K562 (cell line): Measurements from ENCODE around the gene UBE3D. TPM values are rescaled to one million over a fixed set of nuclear protein-coding genes. Genes with fewer than 3 reads are reported as not detected.

Experiments used
- ATAC-seq: fragments of 200-7000 bp; cut with Tn5 transposase; 3 replicates; pipeline ENCODE4 v1.9.1; 2020; ENCODE audit warnings: moderate library complexity
- BruUV-seq: library from RNA; stranded (reverse); fragments of 400-500 nt; replicated peaks from 2 replicates; lab custom pipeline; 2021; lab: Mats Ljungman, UMichigan
- CTCF ChIA-PET: fragments of 300-600 bp; formaldehyde crosslinking; extraction: SDS; loops from one replicate; lab custom pipeline; 2021; ENCODE audit warnings: low intra/inter-chr PET ratio; lab: Yijun Ruan, JAX
- POLR2A ChIA-PET: fragments of 300-600, 350-650 bp; sonication (Branson Sonifier 250); formaldehyde crosslinking; extraction: SDS; loops from one replicate; lab custom pipeline; 2021; ENCODE audit warnings: antibody characterized with exemption, inconsistent platforms; lab: Yijun Ruan, JAX
- DNase-seq, 4 experiments: peaks; one replicate each; pipeline versions ENCODE4 v3.0.0 to v3.0.0-alpha.2; 2011 to 2018; ENCODE audit warnings: low spot score in 3 of 4, mixed read lengths in 3 of 4; ENCODE audit errors: extremely low read depth in 1 of 4
- FAIRE-seq: peaks from 2 replicates; lab custom pipeline; 2011; peaks lifted over from hg19 to GRCh38; lab: Jason Lieb, UNC
- H2AFZ ChIP-seq: 2 replicates; pipeline ENCODE4 v1.6.0; 2011; ENCODE audit warnings: low read depth, low read length, control low read depth, inconsistent platforms
- H3K27ac ChIP-seq: fragments of 200-600 bp; 3 replicates; pipeline ENCODE4 v1.8.0; 2011; ENCODE audit warnings: low read depth, mild to moderate bottlenecking, control low read depth, inconsistent platforms, low read length, moderate library complexity, mixed read lengths; ENCODE audit errors: extremely low read depth
- H3K27me3 ChIP-seq, 2 experiments: fragments of 300-600 bp in 1 of 2; 2 replicates in 1 of 2; 3 replicates in 1 of 2; pipeline versions ENCODE4 v1.6.0 to v1.8.0; 2011; ENCODE audit warnings: inconsistent platforms in 2 of 2, low read length in 2 of 2, mild to moderate bottlenecking in 1 of 2, mixed read lengths in 1 of 2, moderate library complexity in 1 of 2; ENCODE audit not compliant: control insufficient read depth in 2 of 2, insufficient read depth in 2 of 2
- H3K36me3 ChIP-seq: fragments of 300-600 bp; 3 replicates; pipeline ENCODE4 v1.8.0; 2011; ENCODE audit warnings: mild to moderate bottlenecking, low read length, inconsistent platforms; ENCODE audit not compliant: control insufficient read depth, insufficient read depth
- H3K4me1 ChIP-seq, 2 experiments: fragments of 200-600 bp in 1 of 2; replicated peaks in 1 of 2; 2 replicates in 1 of 2; 3 replicates in 1 of 2; pipeline versions ENCODE4 v1.5.1 to v1.8.0; 2011; ENCODE audit warnings: inconsistent platforms in 2 of 2, low read length in 2 of 2, mild to moderate bottlenecking in 1 of 2, mixed read lengths in 1 of 2, moderate library complexity in 1 of 2; ENCODE audit not compliant: control insufficient read depth in 2 of 2, insufficient read depth in 2 of 2
- H3K4me2 ChIP-seq: 2 replicates; pipeline ENCODE4 v1.6.1; 2011; ENCODE audit warnings: low read length, control low read depth, inconsistent platforms, mixed read lengths; ENCODE audit not compliant: insufficient read depth
- H3K4me3 ChIP-seq: fragments of 200-600 bp; sonication (generic), shearing (Covaris generic); 2 replicates; pipeline ENCODE4 v1.5.1; 2016; ENCODE audit warnings: control low read depth, inconsistent platforms
- H3K79me2 ChIP-seq: fragments of 200-600 bp; 3 replicates; pipeline ENCODE4 v1.8.0; 2011; ENCODE audit warnings: low read length, inconsistent platforms; ENCODE audit not compliant: control insufficient read depth, insufficient read depth
- H3K9ac ChIP-seq, 2 experiments: 2 replicates each; pipeline versions ENCODE4 v1.6.0 to v1.6.1; 2011; ENCODE audit warnings: low read depth in 2 of 2, low read length in 2 of 2, control low read depth in 1 of 2, inconsistent platforms in 1 of 2, mild to moderate bottlenecking in 1 of 2, mixed read lengths in 1 of 2; ENCODE audit not compliant: insufficient read depth in 1 of 2
- H3K9me1 ChIP-seq: one replicate; pipeline ENCODE4 v1.6.0; 2011; ENCODE audit warnings: inconsistent platforms, mild to moderate bottlenecking, low read length, moderate library complexity; ENCODE audit not compliant: control insufficient read depth, insufficient read depth
- H3K9me3 ChIP-seq: replicated peaks from 2 replicates; pipeline ENCODE4 v1.5.1; 2011; ENCODE audit warnings: low read depth, low read length, inconsistent platforms; ENCODE audit not compliant: control insufficient read depth, insufficient read depth
- H4K20me1 ChIP-seq: replicated peaks from 2 replicates; pipeline ENCODE4 v1.6.1; 2011; ENCODE audit warnings: low read length, inconsistent platforms, mixed read lengths; ENCODE audit not compliant: control insufficient read depth, insufficient read depth
- AFF4 ChIP-seq: sonication (generic); formaldehyde crosslinking; IDR thresholded peaks from 2 replicates; pipeline ENCODE4 v1.8.0; 2023; ENCODE audit warnings: mild to moderate bottlenecking, missing genetic modification reagents
- ARID1B ChIP-seq: fragments of 450-650 bp; IDR thresholded peaks from 2 replicates; pipeline ENCODE4 v1.6.1; 2016; ENCODE audit warnings: antibody characterized with exemption, mild to moderate bottlenecking, inconsistent platforms
- BDP1 ChIP-seq: IDR thresholded peaks from 3 replicates; pipeline ENCODE4 v1.6.1; 2011; ENCODE audit not compliant: insufficient read length, insufficient read depth
- BRCA1 ChIP-seq, 2 experiments: fragments of 450-650 bp in 1 of 2; sonication (generic) in 1 of 2; formaldehyde crosslinking in 1 of 2; IDR thresholded peaks; 2 replicates each; pipeline versions ENCODE4 v1.5.0 to v1.6.1; 2017 to 2020; ENCODE audit warnings: mild to moderate bottlenecking in 1 of 2, missing genetic modification reagents in 1 of 2
- CBFA2T3 ChIP-seq: fragments of 450-650 bp; IDR thresholded peaks from 2 replicates; pipeline ENCODE4 v1.6.1; 2017
- FOS ChIP-seq: IDR thresholded peaks from 3 replicates; pipeline ENCODE4 v1.6.1; 2011; ENCODE audit not compliant: insufficient read length; ENCODE audit errors: extremely low read depth
- GATA2 ChIP-seq: sonication (generic); formaldehyde crosslinking; IDR thresholded peaks from 2 replicates; pipeline ENCODE4 v1.4.0; 2020; ENCODE audit warnings: mild to moderate bottlenecking, missing genetic modification reagents
- TCF3 ChIP-seq: sonication (generic); formaldehyde crosslinking; IDR thresholded peaks from 2 replicates; pipeline ENCODE4 v1.4.0; 2020; ENCODE audit warnings: mild to moderate bottlenecking, missing genetic modification reagents
- XRCC3 ChIP-seq: fragments of 450-650 bp; IDR thresholded peaks from 2 replicates; pipeline ENCODE4 v1.6.1; 2017; ENCODE audit warnings: mild to moderate bottlenecking, moderate library complexity
- WGBS: fragments of 100-300 bp; shearing (Covaris generic); methylation state at CpG from one replicate; pipeline ENCODE4 v1.1.6; 2016; ENCODE audit warnings: low coverage, mixed read lengths; ENCODE audit not compliant: insufficient coverage; ENCODE audit errors: missing lambda C conversion rate; 5-methylcytosine and 5-hydroxymethylcytosine counted together
- in situ Hi-C: fragments of 300-500 bp; cut with MboI; formaldehyde crosslinking; loops from 4 replicates; pipeline ENCODE4 v1.15.0; 2018; ENCODE audit warnings: inconsistent platforms, mixed read lengths
- intact Hi-C: fragments of 100-400 bp; cut with micrococcal nuclease; formaldehyde crosslinking; loops from 2 replicates; pipeline ENCODE4 v1.14.2; 2022
- polyA plus RNA-seq, 8 experiments: library from polyadenylated mRNA; depleted of rRNA in 4 of 8; stranded (reverse) in 5 of 8; unstranded in 3 of 8; fragments of >200 nt; fragmentation: Nextera tagmentation in 2 of 8; fragmentation: Illumina TruSeq in 1 of 8; extraction: Ambion mirVana in 2 of 8; extraction: Trizol in 1 of 8; gene quantifications; 2 replicates each; pipeline versions ENCODE4 v1.2.1 to v1.2.3, GENCODE V29; 2011 to 2014; ENCODE audit warnings: inconsistent platforms in 1 of 8, missing spikeins in 1 of 8
- total RNA-seq, 7 experiments: library from RNA; depleted of rRNA in 6 of 7; stranded (reverse); fragments of >200 nt in 6 of 7; fragmentation: Illumina TruSeq in 2 of 7; extraction: Trizol in 2 of 7; gene quantifications; 2 replicates each; pipeline versions ENCODE4 v1.2.1 to v1.2.3, GENCODE V29; 2011 to 2021; ENCODE audit warnings: low replicate concordance in 1 of 7

Gene UBE3D
- total and polyA plus RNA-seq, 9 of the 15 experiments (the other 6 are each of a cell fraction or from before 2014, with no cell fraction given) = 9.4 to 17.6 (median 11.9) TPM

GRCh38 chr6:82881519-82881918 lies 184.1 kb downstream of the UBE3D start:
- peaks cover 0 to 5% of the 10 kb centered on the region in 2 experiments; a peak in 3 of 5 replicates for H3K4me1 ChIP-seq
- intact Hi-C loops = loop anchor here (10.0 kb wide), 1 partner anchor 173 kb away; no protein-coding TSS in a partner anchor
- no peaks in the 10 kb centered on the region for H3K9me1 ChIP-seq
- no peak for TF ChIP-seq FOS
- TF ChIP-seq BDP1 = no peak
- no peak for TF ChIP-seq BRCA1 (IDR thresholded peaks at IDR 0.05)
- no peak for TF ChIP-seq BRCA1 (CRISPR knock-in tag; IDR thresholded peaks at IDR 0.05)
- peak; percentile 10; the same call in 1 of the 2 replicates for TF ChIP-seq GATA2 (CRISPR knock-in tag)
- TF ChIP-seq TCF3 (CRISPR knock-in tag) = peak; percentile 61
- no peak for TF ChIP-seq AFF4 (CRISPR knock-in tag)
- 0 out of 2 replicates have a peak, but pooled peaks have one; percentile 15 for TF ChIP-seq ARID1B
- no peak for TF ChIP-seq XRCC3
- TF ChIP-seq CBFA2T3 = peak; percentile 40; the same call in 1 of the 2 replicates
- no peaks in the 10 kb centered on the region for H3K36me3 ChIP-seq
- H3K27ac ChIP-seq = no peak overlapping the region
- no peak overlapping the region for H3K9ac ChIP-seq
- H4K20me1 ChIP-seq = no peaks in the 10 kb centered on the region
- BruUV-seq = no TSS peak
- no peak overlapping the region for H3K4me2 ChIP-seq
- H2AFZ ChIP-seq = no peak overlapping the region
- no peaks in the 10 kb centered on the region for H3K27me3 ChIP-seq
- no peak for FAIRE-seq
- peak; percentile 64 for ATAC-seq
- in situ Hi-C loops = no loop called here
- WGBS = 15% methylated on average over 1 of the region's 1 CpG
- H3K9me3 ChIP-seq = no peaks in the 10 kb centered on the region
- ChIA-PET POLR2A (interaction anchor here (1.6 kb wide), 1 partner anchor 8 kb away, joined by 4 read pairs; no protein-coding TSS in a partner anchor), CTCF (no interaction called here)
- DNase-seq = no peak
- no peak overlapping the region for H3K4me3 ChIP-seq
- H3K79me2 ChIP-seq = no peaks in the 10 kb centered on the region
